Hippocampal formation (tissue), 2 donors: ENCODE data around the gene COL7A1.
"Not testable (repeated sequence)": the region's sequence is repeated elsewhere in the genome, so short reads cannot be mapped to it uniquely, and the experiment has no call there.

ENCODE experiments used
- DNase-seq, 2 donors: peaks; one replicate each; lab custom pipeline; 2025; lab: John Stamatoyannopoulos, UW

Gene COL7A1

DNA sequence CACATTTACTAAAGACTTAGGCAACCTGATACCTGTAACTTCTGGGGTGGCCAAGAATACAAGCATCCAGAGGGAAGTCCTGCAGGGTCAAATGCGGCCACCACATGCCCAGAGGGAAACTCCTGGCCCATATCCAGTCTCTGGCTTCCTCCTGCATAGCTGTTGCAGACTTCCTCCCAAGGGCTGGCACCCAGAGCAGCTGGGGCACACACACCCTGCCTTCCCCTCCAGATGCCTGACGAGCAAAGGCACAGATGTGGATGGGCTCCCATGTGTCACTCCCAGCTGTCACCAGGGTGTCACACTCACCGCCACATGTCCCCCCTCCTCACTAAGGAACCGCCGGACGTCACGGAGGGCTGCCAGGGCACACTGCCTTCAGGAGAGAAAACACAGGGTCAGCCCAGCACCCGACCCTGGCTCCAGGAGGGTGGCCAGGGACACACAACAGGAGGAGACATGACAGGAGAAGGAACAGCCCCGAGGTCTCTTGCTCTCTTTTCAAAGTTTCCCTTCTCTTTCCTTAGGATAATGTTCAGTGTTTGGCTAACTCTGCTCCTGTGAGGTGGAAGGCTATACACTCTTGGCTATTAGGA, 51.8 kb downstream of the COL7A1 start:
- DNase-seq: peak in 1 of 2 donors; percentile 45

DNA sequence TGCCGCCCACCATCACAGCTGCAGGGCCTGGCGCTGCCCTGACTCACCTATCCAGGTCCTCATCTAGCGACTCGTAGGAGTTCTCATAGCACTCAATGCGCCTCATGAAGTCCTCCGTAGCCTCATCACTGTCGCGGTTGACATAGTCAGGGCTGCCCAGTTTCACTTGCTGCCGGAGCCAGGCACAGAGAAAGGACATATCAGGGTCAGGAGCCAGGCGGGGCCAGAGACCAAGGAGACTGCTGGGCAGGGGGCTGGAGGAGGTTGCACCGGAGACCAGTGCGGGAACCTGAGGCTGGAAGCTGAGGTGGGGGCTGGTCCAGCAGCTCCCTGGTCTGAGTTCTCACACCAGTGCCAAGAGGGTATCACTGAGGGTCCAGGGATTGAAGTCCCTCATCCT, 56.7 kb downstream of the COL7A1 start:
- DNase-seq: no peak

DNA sequence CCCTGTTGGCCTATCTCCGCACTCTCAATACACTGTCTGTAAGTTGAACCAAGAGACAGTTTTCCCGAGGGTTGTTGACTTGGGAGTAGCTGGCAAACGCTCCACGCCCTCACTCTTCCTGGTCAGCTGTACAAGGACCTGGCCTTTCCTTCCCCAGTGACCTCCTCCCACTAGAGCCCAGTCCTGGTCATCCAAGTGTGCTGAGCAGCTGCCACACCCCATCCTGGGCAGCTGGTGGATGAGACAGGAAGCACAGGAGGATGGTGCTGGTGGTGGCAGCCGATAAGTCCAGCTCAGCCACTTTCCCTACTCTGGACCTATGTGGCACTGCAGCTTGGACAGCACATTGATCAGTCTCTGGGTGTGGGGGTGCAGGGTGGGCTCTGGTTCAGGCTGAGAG, 58.3 kb downstream of the COL7A1 start:
- DNase-seq: no peak

DNA sequence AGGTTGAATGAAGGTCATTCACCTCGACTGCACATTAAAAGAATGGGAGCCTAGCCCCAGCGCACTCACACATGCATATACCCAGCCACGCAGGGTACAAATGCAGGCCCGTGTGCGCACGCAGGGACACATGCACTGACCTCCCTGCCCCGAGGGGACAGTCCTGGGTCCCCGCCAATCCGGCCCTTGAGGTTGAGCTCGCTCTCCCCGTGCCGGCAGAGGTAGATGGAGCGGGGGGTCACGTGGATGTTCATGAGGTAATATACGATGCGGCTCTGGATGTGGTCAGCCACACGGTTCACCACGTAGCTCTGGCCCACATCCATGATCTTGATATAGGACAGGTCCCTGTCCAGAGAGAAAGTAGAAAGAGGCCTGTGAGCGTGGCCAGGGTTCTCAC, 59.0 kb downstream of the COL7A1 start:
- DNase-seq: no peak

DNA sequence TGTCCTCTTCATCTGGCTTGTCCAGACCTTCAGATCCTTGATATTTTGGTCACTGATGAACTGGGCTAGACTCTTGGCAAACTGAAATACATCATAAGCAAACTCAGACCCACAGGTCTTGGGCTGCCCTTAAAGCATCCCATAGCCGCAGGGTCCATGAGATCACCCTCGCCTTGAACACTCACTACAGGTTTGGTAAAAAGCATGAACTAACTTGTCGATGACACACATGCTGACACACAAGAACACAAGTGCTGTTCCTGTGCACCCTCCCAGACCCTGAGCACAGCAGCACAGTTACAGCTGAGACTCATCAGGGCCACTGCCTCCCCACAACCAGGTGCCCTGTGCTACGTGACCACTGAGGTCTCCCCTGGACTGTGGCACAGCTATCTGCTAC, 59.6 kb downstream of the COL7A1 start:
- DNase-seq: no peak

DNA sequence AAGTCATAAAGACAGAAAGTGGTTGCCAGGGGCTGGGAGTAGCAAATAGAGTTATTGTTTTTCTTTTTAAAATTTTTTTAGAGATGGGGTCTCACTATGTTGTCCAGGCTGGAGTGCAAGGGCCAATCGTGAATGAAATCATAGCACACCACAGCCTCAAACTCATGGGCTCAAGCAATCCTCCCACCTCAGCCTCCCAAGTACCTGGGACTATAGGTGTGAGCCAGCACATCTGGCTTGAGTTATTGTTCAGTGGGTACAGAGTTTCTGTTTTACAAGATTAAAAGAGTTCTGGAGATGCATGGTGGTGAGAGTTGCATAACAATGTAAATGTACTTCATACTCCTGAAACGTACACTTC, 62.2 kb downstream of the COL7A1 start:
- no peak for DNase-seq

DNA sequence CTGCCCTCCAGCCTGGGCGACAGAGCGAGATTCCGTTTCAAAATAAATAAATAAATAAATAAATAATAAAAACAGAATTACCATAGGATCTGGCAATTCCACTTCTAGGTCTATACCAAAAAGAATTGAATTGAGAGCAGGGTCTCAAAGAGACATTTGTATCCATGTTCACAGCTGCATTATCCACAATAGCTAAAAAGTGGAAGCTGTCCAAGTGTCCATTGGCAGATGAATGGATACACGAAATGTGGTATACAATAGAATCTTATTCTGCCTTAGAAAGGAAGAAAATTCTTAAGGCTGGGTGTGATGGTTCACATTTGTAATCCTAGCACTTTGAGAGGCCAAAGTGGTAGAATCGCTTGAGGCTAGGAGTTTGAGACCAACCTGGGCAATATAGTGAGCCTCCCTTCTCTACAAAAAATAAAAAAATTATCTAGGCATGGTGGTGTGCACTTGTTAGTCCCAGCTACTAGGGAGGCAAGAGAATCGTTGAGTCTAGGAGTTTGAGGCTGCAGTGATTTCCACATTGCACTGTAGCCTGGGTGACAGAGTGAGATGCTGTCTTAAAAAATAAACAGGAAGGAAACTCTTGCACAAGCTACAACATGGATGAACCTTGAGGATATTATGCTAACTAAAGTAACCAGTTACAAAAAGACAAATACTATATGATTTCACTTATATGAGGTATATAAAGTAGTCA, 62.7 kb downstream of the COL7A1 start:
- peak; percentile 9 to 84 for DNase-seq

DNA sequence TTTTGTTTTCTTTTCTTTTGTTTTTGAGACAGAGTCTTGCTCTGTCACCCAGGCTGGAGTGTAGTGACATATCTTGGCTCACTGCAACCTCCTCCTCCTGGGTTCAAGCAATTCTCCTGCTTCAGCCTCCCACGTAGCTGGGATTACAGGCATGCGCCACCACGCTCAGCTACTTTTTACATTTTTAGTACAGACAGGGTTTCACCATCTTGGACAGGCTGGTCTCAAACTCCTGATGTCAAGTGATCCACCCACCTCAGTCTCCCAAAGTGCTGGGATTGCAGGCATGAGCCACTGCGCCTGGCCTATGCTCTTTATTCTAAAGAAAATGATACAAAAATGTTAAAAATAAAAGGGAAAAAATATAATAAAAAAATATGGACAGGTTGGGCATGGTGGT, 64.4 kb downstream of the COL7A1 start:
- not testable (repeated sequence) for DNase-seq

DNA sequence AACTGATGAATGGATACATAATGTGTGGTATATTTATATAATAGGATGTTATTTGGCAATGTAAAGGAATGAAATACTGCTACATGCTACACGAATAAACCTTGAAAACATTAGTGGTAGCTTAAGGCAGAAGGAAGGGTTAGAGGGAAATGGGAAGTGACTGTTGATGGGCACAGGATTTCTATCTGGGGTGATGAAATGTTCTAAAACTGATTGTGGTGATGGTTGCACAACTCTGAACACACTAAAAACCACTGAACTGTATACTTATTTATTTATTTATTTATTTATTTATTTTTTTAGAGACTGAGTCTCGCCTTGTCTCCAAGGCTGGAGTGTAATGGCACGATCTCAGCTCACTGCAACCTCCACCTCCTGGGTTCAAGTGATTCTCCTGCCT, 66.4 kb downstream of the COL7A1 start:
- no peak for DNase-seq

DNA sequence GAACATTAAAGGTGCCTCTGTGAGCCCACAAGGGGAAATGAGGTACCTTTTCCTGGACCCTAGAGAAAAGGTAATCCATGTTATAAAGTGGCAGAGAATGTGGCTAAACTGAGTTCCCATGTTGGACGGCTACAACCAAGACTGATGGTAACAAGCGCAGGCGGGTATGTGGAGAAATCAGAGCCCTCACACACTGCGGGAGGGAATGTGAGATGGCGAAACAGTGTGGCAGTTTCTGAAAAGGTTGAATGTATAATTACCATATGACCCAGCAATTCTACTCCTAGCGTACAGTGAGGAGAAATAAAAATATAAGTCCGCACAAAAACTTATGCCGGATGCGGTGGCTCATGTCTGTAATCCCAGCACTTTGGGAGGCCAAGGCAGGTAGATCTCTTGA, 67.1 kb downstream of the COL7A1 start:
- no peak for DNase-seq

DNA sequence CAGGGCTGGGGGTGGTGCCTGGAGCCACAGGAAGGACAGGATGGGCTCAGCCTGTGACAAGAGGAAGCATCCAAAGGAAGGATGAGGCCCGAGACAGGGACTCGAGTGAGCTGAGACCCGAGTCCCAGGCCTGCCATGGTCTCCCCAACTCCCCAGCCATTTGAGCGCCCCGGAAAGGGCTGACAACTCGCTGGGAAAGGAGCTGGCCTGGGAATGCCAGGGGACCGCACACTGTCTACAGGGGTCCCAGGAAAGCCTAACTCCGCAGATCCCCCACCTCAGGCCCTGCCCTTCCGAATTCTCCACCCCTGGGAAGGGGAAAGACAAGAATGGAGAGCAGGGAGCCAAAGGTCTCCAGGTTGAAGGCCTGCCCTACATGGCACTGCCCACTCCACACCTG, 70.2 kb downstream of the COL7A1 start:
- DNase-seq: no peak

DNA sequence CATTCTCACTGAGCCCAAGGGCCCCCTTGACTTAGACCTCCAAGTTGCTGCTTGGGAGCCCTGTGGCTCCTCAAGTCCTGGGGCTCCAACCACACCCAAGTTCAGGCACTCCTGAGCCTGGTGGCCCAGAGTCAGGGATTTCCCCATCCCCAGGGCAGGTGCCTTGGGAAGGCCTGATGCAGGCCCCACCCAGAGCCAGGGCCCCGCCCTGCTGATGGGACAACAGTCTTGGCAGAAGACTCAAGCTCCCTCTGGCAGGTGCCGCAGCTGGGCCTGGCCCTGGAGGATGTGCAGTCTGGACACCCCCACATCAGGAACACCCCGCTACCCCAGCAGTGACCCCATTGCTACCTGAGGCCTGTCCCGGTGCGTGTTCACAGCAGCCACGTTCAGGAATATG, 73.5 kb downstream of the COL7A1 start:
- no peak for DNase-seq

DNA sequence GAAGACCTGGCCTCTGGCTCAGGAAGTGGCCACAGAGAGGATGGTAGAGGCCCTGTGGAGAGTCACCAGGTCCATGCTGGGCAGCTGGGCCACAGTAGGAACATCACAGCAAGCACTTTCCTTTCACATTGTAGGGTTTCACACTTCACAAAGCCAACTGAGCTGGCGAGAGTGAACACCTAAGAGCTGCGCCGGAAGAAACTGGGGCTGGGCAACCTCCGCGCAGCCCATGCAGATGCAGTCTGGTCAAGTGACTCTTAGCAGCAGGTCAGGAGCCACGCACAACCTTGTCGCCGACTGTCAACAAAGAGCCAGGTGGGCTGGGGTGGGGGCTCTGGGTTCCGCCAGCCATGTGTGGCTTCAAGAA, 75.9 kb downstream of the COL7A1 start:
- DNase-seq: no peak

DNA sequence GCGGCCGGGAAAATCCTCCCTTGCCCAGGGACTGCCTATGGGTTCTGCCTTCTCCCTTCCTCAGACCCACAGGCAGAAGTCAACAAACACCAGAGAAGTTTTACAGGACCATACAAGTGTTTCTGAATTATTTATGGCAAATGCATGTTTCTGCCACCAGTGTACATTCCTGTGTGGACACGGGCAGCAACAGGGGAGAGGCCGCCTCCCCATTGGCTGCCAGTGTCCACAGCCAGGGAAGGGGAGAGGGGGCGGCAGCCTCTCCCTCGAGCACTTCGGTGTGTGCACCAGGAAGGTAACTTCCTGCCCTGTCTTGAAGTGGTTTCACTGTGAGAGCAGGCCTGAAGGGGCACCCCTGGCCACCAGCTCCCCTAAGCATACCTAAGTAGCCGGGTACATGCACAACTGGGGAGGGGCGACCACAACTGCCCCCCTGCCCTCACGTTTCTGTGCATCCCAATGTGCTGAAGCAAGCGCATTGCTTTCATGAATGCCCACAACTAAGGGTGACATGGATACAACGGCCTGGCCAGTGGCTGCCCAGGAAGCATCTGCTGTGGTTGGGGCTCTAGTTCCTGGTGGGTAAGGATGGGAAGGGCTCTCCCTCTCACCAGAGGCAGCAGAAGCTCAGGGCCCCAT, 76.4 kb downstream of the COL7A1 start:
- no peak for DNase-seq

DNA sequence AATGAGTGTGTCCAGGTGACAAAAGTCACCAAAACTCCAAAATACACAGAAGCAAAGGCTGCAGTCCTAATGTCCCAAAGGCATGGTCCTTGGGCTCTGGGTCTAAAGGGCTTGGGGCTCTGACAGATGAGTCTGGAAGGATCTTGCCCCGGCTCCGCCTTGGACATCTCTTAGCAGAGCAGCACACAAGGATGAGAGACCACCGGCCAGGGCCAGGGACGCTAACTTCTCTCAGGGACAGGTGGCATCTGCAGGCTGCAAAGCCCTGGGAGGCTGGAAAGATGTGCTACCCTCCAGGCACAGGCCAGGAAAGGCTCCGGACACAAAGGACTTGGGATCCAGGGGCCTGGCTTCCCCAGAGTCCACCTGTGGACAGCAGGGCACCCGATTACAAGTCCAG, 77.1 kb downstream of the COL7A1 start:
- no peak for DNase-seq

DNA sequence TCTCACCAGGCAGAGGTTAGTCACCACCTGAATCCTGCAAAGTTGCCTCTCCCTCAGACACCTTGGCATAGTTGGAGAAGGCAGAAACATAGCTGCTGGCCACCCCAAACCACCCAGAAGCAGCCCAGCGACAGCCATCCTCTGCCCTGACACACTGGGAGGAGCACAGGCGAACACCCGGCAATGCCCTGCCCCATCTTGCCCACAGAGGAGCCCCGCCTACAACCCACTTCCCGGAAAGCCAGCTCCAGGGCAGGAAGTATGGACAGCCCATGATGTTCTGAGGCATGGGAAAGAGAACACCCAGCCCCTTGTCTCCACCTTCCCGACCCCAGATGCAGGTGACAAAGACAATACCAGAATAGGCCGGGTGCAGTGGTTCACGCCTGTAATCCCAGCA, 78.6 kb downstream of the COL7A1 start:
- DNase-seq: no peak

DNA sequence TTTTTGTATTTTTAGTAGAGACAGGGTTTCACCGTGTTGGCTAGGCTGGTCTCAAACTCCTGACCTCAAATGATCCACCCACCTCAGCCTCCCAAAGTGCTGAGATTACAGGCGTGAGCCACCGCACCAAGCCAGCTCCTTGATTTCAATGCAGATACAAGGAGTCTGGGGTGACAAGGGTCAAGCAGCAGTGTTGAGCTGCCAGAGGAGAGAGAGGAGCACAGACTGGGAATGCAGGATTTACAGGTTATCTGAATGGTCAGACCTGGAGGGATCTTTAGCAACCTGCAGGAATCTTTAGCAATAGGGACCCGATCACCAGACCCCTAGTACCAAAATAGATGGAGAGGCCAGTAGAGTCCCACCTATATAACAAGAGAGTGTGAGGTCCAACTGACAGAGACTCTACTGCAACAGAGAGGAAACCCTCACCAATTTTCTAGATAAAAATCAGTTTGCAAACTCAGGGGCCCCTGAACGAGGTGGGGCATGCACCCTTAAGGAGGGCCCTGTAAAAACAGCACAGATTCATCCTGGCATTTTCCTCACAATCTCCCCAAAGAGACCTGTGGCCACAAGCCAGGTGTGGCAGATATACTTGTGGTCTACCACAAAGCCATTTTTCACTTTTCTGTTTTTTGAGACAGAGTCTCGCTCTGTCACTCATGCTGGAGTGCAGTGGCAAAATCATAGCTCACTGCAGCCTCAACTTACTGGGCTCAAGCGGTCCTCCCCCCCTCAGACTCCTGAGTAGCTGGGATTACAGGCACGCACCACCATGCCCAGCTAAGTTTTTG, 80.5 kb downstream of the COL7A1 start:
- no peak for DNase-seq
